OCI-LY1 (cell line): ENCODE measurements around the gene ARMH2.

Experiments used
- EZH2 ChIP-seq: fragments of 200-600 bp; sonication (generic), shearing (Covaris generic); IDR thresholded peaks from 2 replicates; pipeline ENCODE4 v1.8.0; 2017; ENCODE audit warnings: borderline replicate concordance, mixed run types, mild to moderate bottlenecking, antibody characterized with exemption, low read length, moderate library complexity, mixed read lengths
- TF ChIP-seq, protein P1 (sequence below): fragments of 200-600 bp; sonication (generic), shearing (Covaris generic); IDR thresholded peaks from 2 replicates; pipeline ENCODE4 v1.5.1; 2017; ENCODE audit warnings: mild to moderate bottlenecking, antibody characterized with exemption, low read length, moderate library complexity, mixed read lengths

DNA sequence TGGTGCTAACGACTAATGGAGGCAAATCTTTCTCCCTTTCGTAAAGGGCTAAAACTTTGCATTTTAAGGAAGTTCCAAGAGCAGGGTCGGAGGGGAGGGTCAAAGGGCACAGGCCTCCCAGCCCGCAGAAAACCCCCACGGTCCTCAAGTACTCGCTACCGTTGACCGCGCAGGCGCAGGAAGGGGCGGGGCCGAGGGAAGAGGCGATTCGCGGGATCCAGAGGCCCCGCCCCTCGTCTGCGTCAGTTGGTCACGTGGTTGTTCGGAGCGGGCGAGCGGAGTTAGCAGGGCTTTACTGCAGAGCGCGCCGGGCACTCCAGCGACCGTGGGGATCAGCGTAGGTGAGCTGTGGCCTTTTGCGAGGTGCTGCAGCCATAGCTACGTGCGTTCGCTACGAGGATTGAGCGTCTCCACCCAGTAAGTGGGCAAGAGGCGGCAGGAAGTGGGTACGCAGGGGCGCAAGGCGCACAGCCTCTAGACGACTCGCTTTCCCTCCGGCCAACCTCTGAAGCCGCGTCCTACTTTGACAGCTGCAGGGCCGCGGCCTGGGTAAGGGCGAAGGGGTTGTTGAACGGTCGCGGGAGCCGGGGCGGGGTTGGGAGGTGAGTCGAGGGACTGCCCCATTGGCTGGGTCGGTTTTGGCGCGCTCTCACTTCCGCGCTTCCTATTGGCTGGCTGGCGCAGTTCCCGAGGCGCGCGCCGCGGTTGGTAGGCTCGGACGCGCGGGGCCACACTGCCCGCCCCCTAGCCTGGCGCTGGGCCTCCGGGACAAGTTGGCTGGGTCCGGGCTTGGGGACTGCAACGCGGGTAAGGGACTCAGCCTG lies 23.8 kb downstream of the ARMH2 start, which contains the start of gene GMNN:
- TF ChIP-seq, protein P1, sequence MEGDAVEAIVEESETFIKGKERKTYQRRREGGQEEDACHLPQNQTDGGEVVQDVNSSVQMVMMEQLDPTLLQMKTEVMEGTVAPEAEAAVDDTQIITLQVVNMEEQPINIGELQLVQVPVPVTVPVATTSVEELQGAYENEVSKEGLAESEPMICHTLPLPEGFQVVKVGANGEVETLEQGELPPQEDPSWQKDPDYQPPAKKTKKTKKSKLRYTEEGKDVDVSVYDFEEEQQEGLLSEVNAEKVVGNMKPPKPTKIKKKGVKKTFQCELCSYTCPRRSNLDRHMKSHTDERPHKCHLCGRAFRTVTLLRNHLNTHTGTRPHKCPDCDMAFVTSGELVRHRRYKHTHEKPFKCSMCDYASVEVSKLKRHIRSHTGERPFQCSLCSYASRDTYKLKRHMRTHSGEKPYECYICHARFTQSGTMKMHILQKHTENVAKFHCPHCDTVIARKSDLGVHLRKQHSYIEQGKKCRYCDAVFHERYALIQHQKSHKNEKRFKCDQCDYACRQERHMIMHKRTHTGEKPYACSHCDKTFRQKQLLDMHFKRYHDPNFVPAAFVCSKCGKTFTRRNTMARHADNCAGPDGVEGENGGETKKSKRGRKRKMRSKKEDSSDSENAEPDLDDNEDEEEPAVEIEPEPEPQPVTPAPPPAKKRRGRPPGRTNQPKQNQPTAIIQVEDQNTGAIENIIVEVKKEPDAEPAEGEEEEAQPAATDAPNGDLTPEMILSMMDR = no peak
- TF ChIP-seq EZH2 = no peak
